A549 (cell line): Measurements from ENCODE around the gene ABCB1.

Experiments
- CHD4 ChIP-seq: fragments of 200-600 bp; sonication (generic); IDR thresholded peaks from 2 replicates; pipeline ENCODE4 v1.6.1; 2016; ENCODE audit warnings: antibody characterized with exemption, mild to moderate bottlenecking, borderline replicate concordance
- EP300 ChIP-seq, 2 experiments: fragments of >200 bp; sonication (Bioruptor Twin); formaldehyde crosslinking; IDR thresholded peaks; 2 replicates in 1 of 2; 3 replicates in 1 of 2; pipeline ENCODE4 v1.6.1; 2016 to 2017
- NR3C1 ChIP-seq: fragments of >200 bp; sonication (Bioruptor Twin); formaldehyde crosslinking; IDR thresholded peaks from 3 replicates; pipeline ENCODE4 v1.6.1; 2017
- POLR2A ChIP-seq: IDR thresholded peaks from 2 replicates; pipeline ENCODE4 v1.6.1; 2012; ENCODE audit warnings: mild to moderate bottlenecking, low read length
- RAD21 ChIP-seq, 2 experiments: fragments of >200 bp in 1 of 2; sonication (Bioruptor Twin) in 1 of 2; formaldehyde crosslinking in 1 of 2; IDR thresholded peaks in 1 of 2; conservative IDR thresholded peaks in 1 of 2; 2 replicates in 1 of 2; 3 replicates in 1 of 2; pipeline ENCODE4 v1.6.1; 2012 to 2018; ENCODE audit warnings: inconsistent platforms in 1 of 2
- TF ChIP-seq, protein P1 (sequence below): fragments of 200-600 bp; sonication (generic); IDR thresholded peaks from 2 replicates; pipeline ENCODE4 v1.6.1; 2016; ENCODE audit warnings: antibody characterized with exemption, mild to moderate bottlenecking, moderate library complexity
- TF ChIP-seq, protein P2 (sequence below): IDR thresholded peaks from 2 replicates; pipeline ENCODE4 v1.6.1; 2012
- TF ChIP-seq, protein P3 (sequence below): fragments of >200 bp; sonication (Bioruptor Twin); formaldehyde crosslinking; IDR thresholded peaks from 3 replicates; pipeline ENCODE4 v1.5.1; 2016
- TF ChIP-seq, protein P4 (sequence below): IDR thresholded peaks from 2 replicates; pipeline ENCODE4 v1.6.1; 2012

DNA sequence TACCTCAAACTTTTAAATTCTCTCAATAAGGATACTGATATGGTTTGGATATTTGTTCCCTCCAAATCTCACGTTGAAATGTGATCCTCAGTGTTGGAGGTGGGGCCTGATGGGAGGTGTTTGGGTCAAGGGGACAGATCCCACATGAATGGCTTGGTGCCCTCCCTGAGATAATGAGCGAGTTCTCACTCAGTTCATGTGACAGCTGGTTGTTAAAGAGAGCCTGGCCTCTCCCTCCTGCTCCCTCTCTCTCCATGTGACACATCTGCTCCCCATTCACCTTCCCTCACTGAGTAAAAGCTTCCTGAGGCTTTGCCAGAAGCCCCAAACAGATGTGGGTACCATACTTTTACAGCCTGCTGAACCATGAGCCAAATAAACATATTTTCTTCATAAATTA, 144.4 kb downstream of the ABCB1 start:
- TF ChIP-seq RAD21 (conservative IDR thresholded peaks at IDR 0.05 in 1 of 2, IDR thresholded peaks at IDR 0.05 in 1 of 2) (no peak), POLR2A (no peak), CHD4 (no peak), EP300 (IDR thresholded peaks at IDR 0.05) (no peak), NR3C1 (no peak)
- TF ChIP-seq, protein P1, sequence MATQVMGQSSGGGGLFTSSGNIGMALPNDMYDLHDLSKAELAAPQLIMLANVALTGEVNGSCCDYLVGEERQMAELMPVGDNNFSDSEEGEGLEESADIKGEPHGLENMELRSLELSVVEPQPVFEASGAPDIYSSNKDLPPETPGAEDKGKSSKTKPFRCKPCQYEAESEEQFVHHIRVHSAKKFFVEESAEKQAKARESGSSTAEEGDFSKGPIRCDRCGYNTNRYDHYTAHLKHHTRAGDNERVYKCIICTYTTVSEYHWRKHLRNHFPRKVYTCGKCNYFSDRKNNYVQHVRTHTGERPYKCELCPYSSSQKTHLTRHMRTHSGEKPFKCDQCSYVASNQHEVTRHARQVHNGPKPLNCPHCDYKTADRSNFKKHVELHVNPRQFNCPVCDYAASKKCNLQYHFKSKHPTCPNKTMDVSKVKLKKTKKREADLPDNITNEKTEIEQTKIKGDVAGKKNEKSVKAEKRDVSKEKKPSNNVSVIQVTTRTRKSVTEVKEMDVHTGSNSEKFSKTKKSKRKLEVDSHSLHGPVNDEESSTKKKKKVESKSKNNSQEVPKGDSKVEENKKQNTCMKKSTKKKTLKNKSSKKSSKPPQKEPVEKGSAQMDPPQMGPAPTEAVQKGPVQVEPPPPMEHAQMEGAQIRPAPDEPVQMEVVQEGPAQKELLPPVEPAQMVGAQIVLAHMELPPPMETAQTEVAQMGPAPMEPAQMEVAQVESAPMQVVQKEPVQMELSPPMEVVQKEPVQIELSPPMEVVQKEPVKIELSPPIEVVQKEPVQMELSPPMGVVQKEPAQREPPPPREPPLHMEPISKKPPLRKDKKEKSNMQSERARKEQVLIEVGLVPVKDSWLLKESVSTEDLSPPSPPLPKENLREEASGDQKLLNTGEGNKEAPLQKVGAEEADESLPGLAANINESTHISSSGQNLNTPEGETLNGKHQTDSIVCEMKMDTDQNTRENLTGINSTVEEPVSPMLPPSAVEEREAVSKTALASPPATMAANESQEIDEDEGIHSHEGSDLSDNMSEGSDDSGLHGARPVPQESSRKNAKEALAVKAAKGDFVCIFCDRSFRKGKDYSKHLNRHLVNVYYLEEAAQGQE = no peak
- TF ChIP-seq, protein P2, sequence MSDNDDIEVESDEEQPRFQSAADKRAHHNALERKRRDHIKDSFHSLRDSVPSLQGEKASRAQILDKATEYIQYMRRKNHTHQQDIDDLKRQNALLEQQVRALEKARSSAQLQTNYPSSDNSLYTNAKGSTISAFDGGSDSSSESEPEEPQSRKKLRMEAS = no peak
- TF ChIP-seq, protein P3, sequence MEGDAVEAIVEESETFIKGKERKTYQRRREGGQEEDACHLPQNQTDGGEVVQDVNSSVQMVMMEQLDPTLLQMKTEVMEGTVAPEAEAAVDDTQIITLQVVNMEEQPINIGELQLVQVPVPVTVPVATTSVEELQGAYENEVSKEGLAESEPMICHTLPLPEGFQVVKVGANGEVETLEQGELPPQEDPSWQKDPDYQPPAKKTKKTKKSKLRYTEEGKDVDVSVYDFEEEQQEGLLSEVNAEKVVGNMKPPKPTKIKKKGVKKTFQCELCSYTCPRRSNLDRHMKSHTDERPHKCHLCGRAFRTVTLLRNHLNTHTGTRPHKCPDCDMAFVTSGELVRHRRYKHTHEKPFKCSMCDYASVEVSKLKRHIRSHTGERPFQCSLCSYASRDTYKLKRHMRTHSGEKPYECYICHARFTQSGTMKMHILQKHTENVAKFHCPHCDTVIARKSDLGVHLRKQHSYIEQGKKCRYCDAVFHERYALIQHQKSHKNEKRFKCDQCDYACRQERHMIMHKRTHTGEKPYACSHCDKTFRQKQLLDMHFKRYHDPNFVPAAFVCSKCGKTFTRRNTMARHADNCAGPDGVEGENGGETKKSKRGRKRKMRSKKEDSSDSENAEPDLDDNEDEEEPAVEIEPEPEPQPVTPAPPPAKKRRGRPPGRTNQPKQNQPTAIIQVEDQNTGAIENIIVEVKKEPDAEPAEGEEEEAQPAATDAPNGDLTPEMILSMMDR = no peak
- TF ChIP-seq, protein P4, sequence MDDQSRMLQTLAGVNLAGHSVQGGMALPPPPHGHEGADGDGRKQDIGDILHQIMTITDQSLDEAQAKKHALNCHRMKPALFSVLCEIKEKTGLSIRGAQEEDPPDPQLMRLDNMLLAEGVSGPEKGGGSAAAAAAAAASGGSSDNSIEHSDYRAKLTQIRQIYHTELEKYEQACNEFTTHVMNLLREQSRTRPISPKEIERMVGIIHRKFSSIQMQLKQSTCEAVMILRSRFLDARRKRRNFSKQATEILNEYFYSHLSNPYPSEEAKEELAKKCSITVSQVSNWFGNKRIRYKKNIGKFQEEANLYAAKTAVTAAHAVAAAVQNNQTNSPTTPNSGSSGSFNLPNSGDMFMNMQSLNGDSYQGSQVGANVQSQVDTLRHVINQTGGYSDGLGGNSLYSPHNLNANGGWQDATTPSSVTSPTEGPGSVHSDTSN = no peak
